OCI-LY7 (cell line): ENCODE measurements around the gene BPIFA3. TPM values are rescaled to one million over a fixed set of nuclear protein-coding genes. Genes with fewer than 3 reads are reported as not detected.

ENCODE experiments used
- BruUV-seq: library from RNA; stranded (reverse); fragments of 400-500 nt; replicated peaks from 2 replicates; lab custom pipeline; 2021; lab: Mats Ljungman, UMichigan
- CTCF ChIA-PET: fragments of 300-600 bp; sonication (Branson Sonifier 250); formaldehyde crosslinking; loops from one replicate; lab custom pipeline; 2022; ENCODE audit warnings: antibody characterized with exemption; ENCODE audit not compliant: unreplicated experiment; lab: Charles Lee
- POLR2A ChIA-PET: fragments of 300-600 bp; sonication (Branson Sonifier 250); formaldehyde crosslinking; loops from one replicate; lab custom pipeline; 2022; ENCODE audit warnings: antibody characterized with exemption; lab: Charles Lee
- DNase-seq: peaks from one replicate; pipeline ENCODE4 v3.0.0-alpha.2; 2015; ENCODE audit warnings: low spot score
- H2AFZ ChIP-seq: fragments of 200-600 bp; sonication (generic), shearing (Covaris generic); 2 replicates; pipeline ENCODE4 v1.6.1; 2014; ENCODE audit warnings: mild to moderate bottlenecking, antibody characterized with exemption, low read length, moderate library complexity
- H3K27ac ChIP-seq: fragments of 200-600 bp; sonication (generic); 2 replicates; pipeline ENCODE4 v1.5.1; 2014; ENCODE audit warnings: mixed run types, low read depth, mild to moderate bottlenecking, moderate library complexity, low read length, inconsistent platforms; ENCODE audit not compliant: poor library complexity, severe bottlenecking
- H3K36me3 ChIP-seq: fragments of 200-600 bp; sonication (generic); 2 replicates; pipeline ENCODE4 v1.6.1; 2014; ENCODE audit warnings: mild to moderate bottlenecking, antibody characterized with exemption, low read length, moderate library complexity, mixed read lengths; ENCODE audit not compliant: insufficient read depth
- H3K4me1 ChIP-seq: fragments of 200-600 bp; sonication (generic); 2 replicates; pipeline ENCODE4 v1.5.1; 2014; ENCODE audit warnings: mild to moderate bottlenecking, low read length; ENCODE audit not compliant: insufficient read depth, poor library complexity, severe bottlenecking
- H3K4me2 ChIP-seq: fragments of 200-600 bp; sonication (generic); 2 replicates; pipeline ENCODE4 v1.6.1; 2014; ENCODE audit warnings: mild to moderate bottlenecking, low read length
- H3K4me3 ChIP-seq: fragments of 200-600 bp; sonication (generic); 2 replicates; pipeline ENCODE4 v1.5.1; 2014; ENCODE audit warnings: mild to moderate bottlenecking, low read depth, low read length; ENCODE audit not compliant: poor library complexity, severe bottlenecking
- H3K79me2 ChIP-seq: fragments of 200-600 bp; sonication (generic); 2 replicates; pipeline ENCODE4 v1.6.1; 2016; ENCODE audit warnings: low read depth, mild to moderate bottlenecking, low read length, moderate library complexity, mixed read lengths; ENCODE audit not compliant: insufficient read depth
- H3K9me2 ChIP-seq: fragments of 200-600 bp; sonication (generic); 2 replicates; pipeline ENCODE4 v1.6.1; 2016; ENCODE audit warnings: mild to moderate bottlenecking, low read length, mixed read lengths; ENCODE audit not compliant: insufficient read depth
- H3K9me3 ChIP-seq: fragments of 200-600 bp; sonication (generic); 2 replicates; pipeline ENCODE4 v1.6.1; 2014; ENCODE audit warnings: mild to moderate bottlenecking, mixed run types, low read length, mixed read lengths
- H4K20me1 ChIP-seq: fragments of 200-600 bp; sonication (generic); 2 replicates; pipeline ENCODE4 v1.6.1; 2014; ENCODE audit warnings: mild to moderate bottlenecking, antibody characterized with exemption, low read length, moderate library complexity, mixed read lengths; ENCODE audit not compliant: insufficient read depth
- EZH2phosphoT487 ChIP-seq: fragments of 200-600 bp; sonication (generic); IDR thresholded peaks from 2 replicates; pipeline ENCODE4 v1.6.1; 2018; ENCODE audit warnings: low read depth, borderline replicate concordance, mild to moderate bottlenecking, mixed run types, antibody characterized with exemption, low read length, moderate library complexity, mixed read lengths
- intact Hi-C: fragments of 100-400 bp; cut with micrococcal nuclease; formaldehyde crosslinking; loops from one replicate; pipeline ENCODE4 v1.10.0; 2022; ENCODE audit not compliant: unreplicated experiment
- total RNA-seq, 2 experiments: library from RNA; depleted of rRNA in 1 of 2; stranded (reverse); fragments of >200 nt in 1 of 2; shearing (Covaris generic) in 1 of 2; gene quantifications; 2 replicates each; pipeline ENCODE4 v1.2.3, GENCODE V29; 2014 to 2022
- TF ChIP-seq, protein P1 (sequence below): fragments of 200-600 bp; sonication (generic); conservative IDR thresholded peaks from 2 replicates; pipeline ENCODE4 v1.5.1; 2014; ENCODE audit warnings: mild to moderate bottlenecking, antibody characterized with exemption, low read length, moderate library complexity, mixed read lengths

The BPIFA3 gene
- total RNA-seq, 2 experiments from 2014 or later = not detected

DNA sequence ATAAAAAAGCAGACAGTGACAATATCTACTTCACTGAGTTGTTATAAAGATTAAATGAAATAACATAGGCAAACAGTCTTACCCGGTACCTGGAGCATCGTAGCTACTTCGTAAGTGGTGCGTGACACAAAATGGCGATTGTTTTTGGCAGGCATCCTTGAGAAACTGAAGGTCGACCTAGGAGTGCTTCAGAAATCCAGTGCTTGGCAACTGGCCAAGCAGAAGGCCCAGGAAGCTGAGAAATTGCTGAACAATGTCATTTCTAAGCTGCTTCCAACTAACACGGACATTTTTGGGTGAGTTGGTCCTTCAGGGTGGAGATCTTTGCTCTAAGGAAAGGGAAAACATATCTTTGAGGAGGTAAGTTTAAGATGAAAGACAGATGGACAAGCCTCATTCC lies 44.4 kb upstream of the BPIFA3 start:
- Histone ChIP-seq H3K9me2 (no peaks in the 10 kb centered on the region), H3K36me3 (no peaks in the 10 kb centered on the region), H3K79me2 (no peaks in the 10 kb centered on the region), H3K9me3 (peaks cover 11% of the 10 kb centered on the region), H3K4me1 (no peaks in the 10 kb centered on the region), H3K4me2 (no peak overlapping the region), H2AFZ (no peak overlapping the region), H4K20me1 (no peaks in the 10 kb centered on the region), H3K4me3 (no peak overlapping the region), H3K27ac (no peak overlapping the region)
- TF ChIP-seq, protein P1, sequence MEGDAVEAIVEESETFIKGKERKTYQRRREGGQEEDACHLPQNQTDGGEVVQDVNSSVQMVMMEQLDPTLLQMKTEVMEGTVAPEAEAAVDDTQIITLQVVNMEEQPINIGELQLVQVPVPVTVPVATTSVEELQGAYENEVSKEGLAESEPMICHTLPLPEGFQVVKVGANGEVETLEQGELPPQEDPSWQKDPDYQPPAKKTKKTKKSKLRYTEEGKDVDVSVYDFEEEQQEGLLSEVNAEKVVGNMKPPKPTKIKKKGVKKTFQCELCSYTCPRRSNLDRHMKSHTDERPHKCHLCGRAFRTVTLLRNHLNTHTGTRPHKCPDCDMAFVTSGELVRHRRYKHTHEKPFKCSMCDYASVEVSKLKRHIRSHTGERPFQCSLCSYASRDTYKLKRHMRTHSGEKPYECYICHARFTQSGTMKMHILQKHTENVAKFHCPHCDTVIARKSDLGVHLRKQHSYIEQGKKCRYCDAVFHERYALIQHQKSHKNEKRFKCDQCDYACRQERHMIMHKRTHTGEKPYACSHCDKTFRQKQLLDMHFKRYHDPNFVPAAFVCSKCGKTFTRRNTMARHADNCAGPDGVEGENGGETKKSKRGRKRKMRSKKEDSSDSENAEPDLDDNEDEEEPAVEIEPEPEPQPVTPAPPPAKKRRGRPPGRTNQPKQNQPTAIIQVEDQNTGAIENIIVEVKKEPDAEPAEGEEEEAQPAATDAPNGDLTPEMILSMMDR = no peak
- TF ChIP-seq EZH2phosphoT487 = no peak
- CTCF ChIA-PET = no interaction called here
- no TSS peak for BruUV-seq
- no peak for DNase-seq
- POLR2A ChIA-PET = no interaction called here
- intact Hi-C loops = no loop called here

DNA sequence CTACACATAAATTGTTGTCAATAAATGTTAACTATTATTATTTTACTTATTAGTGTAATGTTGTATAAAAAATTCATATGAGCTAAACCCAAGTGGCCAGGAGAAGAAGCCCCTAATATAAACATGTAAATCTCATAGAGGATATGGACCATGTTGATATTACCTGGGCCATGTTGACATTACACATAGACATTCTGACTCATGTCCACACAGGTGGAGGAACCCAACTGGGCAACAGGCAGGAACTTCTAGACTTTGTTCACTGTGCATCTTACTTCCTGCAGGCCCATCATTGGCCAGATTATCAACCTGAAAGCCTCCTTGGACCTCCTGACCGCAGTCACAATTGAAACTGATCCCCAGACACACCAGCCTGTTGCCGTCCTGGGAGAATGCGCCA lies 42.0 kb upstream of the BPIFA3 start:
- Histone ChIP-seq H3K36me3 (no peaks in the 10 kb centered on the region), H3K4me2 (no peak overlapping the region), H3K4me1 (no peaks in the 10 kb centered on the region), H3K27ac (no peak overlapping the region), H4K20me1 (no peaks in the 10 kb centered on the region), H3K79me2 (no peaks in the 10 kb centered on the region), H3K4me3 (no peak overlapping the region), H3K9me3 (no peaks in the 10 kb centered on the region), H2AFZ (no peak overlapping the region), H3K9me2 (no peaks in the 10 kb centered on the region)
- ChIA-PET CTCF (no interaction called here), POLR2A (interaction anchor here (0.6 to 1.0 kb wide), 2 partner anchors 23 to 1538 kb away, joined by 3 to 9 read pairs; no protein-coding TSS in a partner anchor)
- TF ChIP-seq EZH2phosphoT487 = no peak
- TF ChIP-seq, protein P1 = no peak
- intact Hi-C loops = no loop called here
- no peak for DNase-seq
- no TSS peak for BruUV-seq

DNA sequence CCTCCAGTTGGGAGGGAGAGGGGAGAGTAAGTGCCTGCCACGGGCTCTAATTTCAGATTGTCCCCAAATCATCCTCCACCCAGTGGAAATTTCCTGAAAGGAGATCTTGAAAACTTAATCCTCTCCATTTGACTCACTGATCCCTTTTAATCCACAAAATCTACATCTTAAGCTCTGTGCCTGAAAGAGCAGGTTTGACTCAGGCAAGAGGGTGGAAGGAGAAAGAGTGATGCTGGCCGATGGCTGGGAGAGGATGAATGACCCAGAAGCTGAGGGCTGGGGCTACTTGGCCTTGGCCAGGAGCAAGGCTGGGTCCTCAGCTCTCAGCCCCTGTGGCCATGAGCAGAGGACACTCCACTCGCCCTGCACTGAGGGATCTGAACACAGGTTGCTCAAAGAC lies 41.1 kb upstream of the BPIFA3 start:
- no TSS peak for BruUV-seq
- H3K4me1 ChIP-seq = no peaks in the 10 kb centered on the region
- H3K36me3 ChIP-seq = no peaks in the 10 kb centered on the region
- intact Hi-C loops = no loop called here
- H3K9me3 ChIP-seq = no peaks in the 10 kb centered on the region
- H3K9me2 ChIP-seq = no peaks in the 10 kb centered on the region
- no peak for DNase-seq
- TF ChIP-seq, protein P1 = no peak
- TF ChIP-seq EZH2phosphoT487 = no peak
- ChIA-PET POLR2A (no interaction called here), CTCF (no interaction called here)
- no peak overlapping the region for H3K27ac ChIP-seq
- no peaks in the 10 kb centered on the region for H4K20me1 ChIP-seq
- H3K79me2 ChIP-seq = no peaks in the 10 kb centered on the region
- H3K4me3 ChIP-seq = no peak overlapping the region
- no peak overlapping the region for H2AFZ ChIP-seq
- no peak overlapping the region for H3K4me2 ChIP-seq
